Mammary epithelial cell (primary cell): Measurements from ENCODE around the gene MGAT5.

Source experiments
- CTCF ChIP-seq, 2 donors: IDR thresholded peaks in 1 of 2; conservative IDR thresholded peaks in 1 of 2; 2 replicates each; pipeline ENCODE4 v1.5.1; 2011 to 2012; ENCODE audit warnings: inconsistent platforms in 2 of 2, low read length in 2 of 2, mild to moderate bottlenecking in 2 of 2, control low read depth in 1 of 2, low read depth in 1 of 2; ENCODE audit not compliant: insufficient read depth in 1 of 2; ENCODE audit errors: extremely low read depth in 1 of 2
- EZH2 ChIP-seq: IDR thresholded peaks from 2 replicates; pipeline ENCODE4 v1.6.1; 2012; ENCODE audit warnings: low read length, inconsistent platforms, borderline replicate concordance

GRCh38 chr2:134338208-134338607 is 84.3 kb downstream of the MGAT5 start:
- TF ChIP-seq EZH2 (no peak), CTCF (conservative IDR thresholded peaks at IDR 0.05 in 1 of 2, IDR thresholded peaks at IDR 0.05 in 1 of 2; ENCODE audit: extremely low read depth in 1 of 2, insufficient read depth in 1 of 2, low read depth in 1 of 2, low read length in 2 of 2) (no peak)
